CD14-positive monocyte (primary cell): Measurements from ENCODE around the gene SRSF4. TPM values are rescaled to one million over a fixed set of nuclear protein-coding genes. Genes with fewer than 3 reads are reported as not detected.

Experiments used
- DNase-seq, 3 donors: peaks; one replicate each; pipeline ENCODE4 v3.0.0-alpha.2; 2011 to 2022
- H2AFZ ChIP-seq: 2 replicates; pipeline ENCODE4 v1.6.0; 2012; ENCODE audit warnings: mild to moderate bottlenecking, low read depth, low read length, inconsistent platforms; ENCODE audit not compliant: insufficient read depth, poor library complexity, severe bottlenecking
- H3K27ac ChIP-seq, 2 donors: 1 replicate in 1 of 2; 2 replicates in 1 of 2; pipeline ENCODE4 v1.5.1; 2012 to 2013; ENCODE audit warnings: low read length in 2 of 2, control low read depth in 1 of 2, inconsistent platforms in 1 of 2, low read depth in 1 of 2, mild to moderate bottlenecking in 1 of 2
- H3K27me3 ChIP-seq, 2 donors: one replicate each; pipeline versions ENCODE4 v1.6.0 to v1.6.1; 2011 to 2013; ENCODE audit warnings: low read length in 2 of 2; ENCODE audit not compliant: control insufficient read depth in 2 of 2, insufficient read depth in 2 of 2
- H3K36me3 ChIP-seq, 2 donors: replicated peaks in 1 of 2; 1 replicate in 1 of 2; 2 replicates in 1 of 2; pipeline versions ENCODE4 v1.5.1 to v1.6.1; 2012 to 2013; ENCODE audit warnings: low read length in 2 of 2, control low read depth in 1 of 2, inconsistent platforms in 1 of 2, mild to moderate bottlenecking in 1 of 2; ENCODE audit not compliant: insufficient read depth in 2 of 2, control insufficient read depth in 1 of 2
- H3K4me1 ChIP-seq, 2 donors: 1 replicate in 1 of 2; 2 replicates in 1 of 2; pipeline versions ENCODE4 v1.5.1 to v1.6.1; 2012 to 2013; ENCODE audit warnings: low read length in 2 of 2, control low read depth in 1 of 2, inconsistent platforms in 1 of 2, mild to moderate bottlenecking in 1 of 2, moderate library complexity in 1 of 2; ENCODE audit not compliant: insufficient read depth in 2 of 2, control insufficient read depth in 1 of 2
- H3K4me2 ChIP-seq: replicated peaks from 2 replicates; pipeline ENCODE3; 2012; ENCODE audit warnings: low read length, moderate library complexity, mild to moderate bottlenecking; ENCODE audit not compliant: poor library complexity, severe bottlenecking; ENCODE audit errors: extremely low read depth
- H3K4me3 ChIP-seq, 3 experiments: fragments of 200-600 bp in 1 of 3; sonication (generic) in 1 of 3; replicated peaks in 1 of 3; 1 replicate in 2 of 3; 2 replicates in 1 of 3; pipeline ENCODE4 v1.5.1; 2011 to 2013; ENCODE audit warnings: low read length in 3 of 3, mild to moderate bottlenecking in 3 of 3, control low read depth in 2 of 3, low read depth in 2 of 3, inconsistent platforms in 1 of 3, moderate library complexity in 1 of 3
- H3K79me2 ChIP-seq: 2 replicates; pipeline ENCODE4 v1.6.0; 2012; ENCODE audit warnings: mild to moderate bottlenecking, control low read depth, inconsistent platforms, low read length, moderate library complexity; ENCODE audit not compliant: insufficient read depth
- H3K9ac ChIP-seq: 2 replicates; pipeline ENCODE4 v1.6.0; 2017; ENCODE audit warnings: low read length, mild to moderate bottlenecking; ENCODE audit not compliant: insufficient read depth, poor library complexity, severe bottlenecking
- H3K9me3 ChIP-seq, 2 donors: replicated peaks in 1 of 2; 1 replicate in 1 of 2; 2 replicates in 1 of 2; pipeline versions ENCODE4 v1.5.1 to v1.6.1; 2012 to 2013; ENCODE audit warnings: low read length in 2 of 2, control low read depth in 1 of 2; ENCODE audit not compliant: control insufficient read depth in 1 of 2, insufficient read depth in 1 of 2
- H4K20me1 ChIP-seq: 2 replicates; pipeline ENCODE4 v1.6.0; 2012; ENCODE audit warnings: mild to moderate bottlenecking, low read length, control low read depth, moderate library complexity; ENCODE audit not compliant: insufficient read depth
- H3K27ac Mint-ChIP-seq, 7 donors: one replicate each; pipeline ENCODE4 v1.8.0; 2020; ENCODE audit warnings: mild to moderate bottlenecking in 7 of 7, mixed read lengths in 7 of 7, moderate library complexity in 6 of 7, inconsistent platforms in 2 of 7
- H3K27me3 Mint-ChIP-seq, 3 donors: one replicate each; pipeline ENCODE4 v1.8.0; 2021 to 2022; ENCODE audit warnings: low read depth in 3 of 3, mild to moderate bottlenecking in 3 of 3, mixed read lengths in 3 of 3, moderate library complexity in 3 of 3, inconsistent platforms in 1 of 3
- H3K36me3 Mint-ChIP-seq, 2 donors: one replicate each; pipeline ENCODE4 v1.8.0; 2020; ENCODE audit warnings: mixed read lengths in 2 of 2, inconsistent platforms in 1 of 2, mild to moderate bottlenecking in 1 of 2
- H3K4me1 Mint-ChIP-seq: one replicate; pipeline ENCODE4 v1.8.0; 2020; ENCODE audit warnings: mild to moderate bottlenecking, mixed read lengths
- H3K4me3 Mint-ChIP-seq, 2 donors: one replicate each; pipeline ENCODE4 v1.8.0; 2020; ENCODE audit warnings: mild to moderate bottlenecking in 2 of 2, mixed read lengths in 2 of 2, moderate library complexity in 1 of 2
- H3K9me3 Mint-ChIP-seq, 7 donors: one replicate each; pipeline ENCODE4 v1.8.0; 2020 to 2022; ENCODE audit warnings: mixed read lengths in 7 of 7, mild to moderate bottlenecking in 6 of 7, moderate library complexity in 6 of 7, inconsistent platforms in 2 of 7
- WGBS: methylation state at CpG from one replicate; pipeline ENCODE4 v1.1.5; 2013; ENCODE audit warnings: missing lambda C conversion rate; ENCODE audit not compliant: insufficient coverage; 5-methylcytosine and 5-hydroxymethylcytosine counted together
- intact Hi-C, 2 donors: fragments of 100-400 bp; cut with micrococcal nuclease; formaldehyde crosslinking; loops; one replicate each; pipeline versions ENCODE4 v1.15.0 to v1.15.1; 2023
- polyA plus RNA-seq, 3 donors: library from polyadenylated mRNA; depleted of rRNA in 1 of 3; unstranded in 2 of 3; stranded (reverse) in 1 of 3; fragments of 300-500 nt in 2 of 3; fragments of >200 nt in 1 of 3; fragmentation: Illumina TruSeq in 2 of 3; gene quantifications; 1 replicate in 2 of 3; 2 replicates in 1 of 3; pipeline ENCODE4 v1.2.3, GENCODE V29; 2012 to 2021
- TF ChIP-seq, protein P1 (sequence below): fragments of 200-600 bp; IDR thresholded peaks from one replicate; pipeline ENCODE4 v1.8.0; 2022; ENCODE audit warnings: antibody characterized with exemption, mild to moderate bottlenecking

The SRSF4 gene
- polyA plus RNA-seq, 3 donors: 38.4 to 66.8 (median 55.5) TPM

DNA sequence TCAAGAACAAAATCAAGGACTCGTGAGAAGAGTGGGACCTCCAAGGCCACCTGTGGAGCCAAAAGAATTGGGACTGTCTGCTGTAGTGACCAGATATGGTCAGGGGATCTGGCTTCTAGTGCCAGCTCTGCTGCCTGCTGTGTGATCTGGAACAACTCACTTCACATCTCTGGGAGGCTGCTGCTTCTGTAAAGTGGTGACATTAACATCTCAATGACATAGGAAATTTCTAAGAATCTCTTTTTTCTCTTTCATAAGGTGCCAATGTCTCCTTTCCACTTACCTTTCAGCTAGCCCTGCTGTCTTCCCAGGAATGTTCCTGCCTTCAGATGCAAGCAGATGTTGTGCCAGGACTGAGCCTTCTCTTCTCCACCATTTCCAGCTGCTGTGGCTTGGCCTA is 5.0 kb upstream of the SRSF4 start:
- DNase-seq: no peak
- H3K4me3 ChIP-seq: no peak overlapping the region
- TF ChIP-seq, protein P1, sequence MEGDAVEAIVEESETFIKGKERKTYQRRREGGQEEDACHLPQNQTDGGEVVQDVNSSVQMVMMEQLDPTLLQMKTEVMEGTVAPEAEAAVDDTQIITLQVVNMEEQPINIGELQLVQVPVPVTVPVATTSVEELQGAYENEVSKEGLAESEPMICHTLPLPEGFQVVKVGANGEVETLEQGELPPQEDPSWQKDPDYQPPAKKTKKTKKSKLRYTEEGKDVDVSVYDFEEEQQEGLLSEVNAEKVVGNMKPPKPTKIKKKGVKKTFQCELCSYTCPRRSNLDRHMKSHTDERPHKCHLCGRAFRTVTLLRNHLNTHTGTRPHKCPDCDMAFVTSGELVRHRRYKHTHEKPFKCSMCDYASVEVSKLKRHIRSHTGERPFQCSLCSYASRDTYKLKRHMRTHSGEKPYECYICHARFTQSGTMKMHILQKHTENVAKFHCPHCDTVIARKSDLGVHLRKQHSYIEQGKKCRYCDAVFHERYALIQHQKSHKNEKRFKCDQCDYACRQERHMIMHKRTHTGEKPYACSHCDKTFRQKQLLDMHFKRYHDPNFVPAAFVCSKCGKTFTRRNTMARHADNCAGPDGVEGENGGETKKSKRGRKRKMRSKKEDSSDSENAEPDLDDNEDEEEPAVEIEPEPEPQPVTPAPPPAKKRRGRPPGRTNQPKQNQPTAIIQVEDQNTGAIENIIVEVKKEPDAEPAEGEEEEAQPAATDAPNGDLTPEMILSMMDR: no peak
- no peak overlapping the region for H3K9ac ChIP-seq
- H3K4me1 ChIP-seq: peaks cover 4 to 12% of the 10 kb centered on the region in 2 donors
- no peaks in the 10 kb centered on the region for H3K27me3 ChIP-seq
- H3K9me3 ChIP-seq: no peaks in the 10 kb centered on the region
- no peak overlapping the region for H3K4me2 ChIP-seq
- H3K27ac Mint-ChIP-seq: peak overlapping the region in 1 of 7 donors; percentile 22
- H3K27me3 Mint-ChIP-seq: peaks cover 0 to 4% (median 3%) of the 10 kb centered on the region in 3 donors
- H3K4me1 Mint-ChIP-seq: peaks cover 13% of the 10 kb centered on the region
- no peak overlapping the region for H3K4me3 Mint-ChIP-seq
- H3K36me3 ChIP-seq: no peaks in the 10 kb centered on the region
- H3K27ac ChIP-seq: no peak overlapping the region
- H3K36me3 Mint-ChIP-seq: no peaks in the 10 kb centered on the region
- peaks cover 0 to 5% (median 0%) of the 10 kb centered on the region in 7 donors for H3K9me3 Mint-ChIP-seq
- no peaks in the 10 kb centered on the region for H4K20me1 ChIP-seq
- H2AFZ ChIP-seq: no peak overlapping the region
- intact Hi-C loops: loop anchor here in 1 of 2 donors (10.0 kb wide), 1 partner anchor 542 kb away; the partner anchor contains the start of genes RNU11 and TAF12
- no peaks in the 10 kb centered on the region for H3K79me2 ChIP-seq
- 100% methylated on average over 1 of the region's 1 CpG for WGBS

DNA sequence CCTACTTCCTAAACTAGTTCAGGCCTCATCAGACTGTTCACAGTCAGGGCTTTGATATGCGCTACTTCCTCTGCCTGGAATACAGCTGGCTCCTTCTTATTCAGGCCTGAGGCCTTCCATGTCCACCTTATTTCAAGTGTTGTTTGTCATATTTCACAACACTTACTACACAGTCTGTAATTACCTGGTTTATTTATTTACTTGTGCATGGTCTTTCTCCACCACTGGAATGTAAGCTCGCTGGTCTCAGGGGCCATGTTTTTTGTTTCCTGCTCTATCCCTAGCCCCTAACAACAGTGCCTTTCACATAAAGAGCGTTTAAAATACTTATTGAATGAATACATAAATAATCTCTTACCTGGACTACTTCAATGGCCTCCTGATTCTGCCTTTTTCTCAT is 4.6 kb upstream of the SRSF4 start:
- 100% methylated on average over 1 of the region's 3 CpGs for WGBS
- H3K79me2 ChIP-seq: peaks cover 4% of the 10 kb centered on the region
- H3K27me3 Mint-ChIP-seq: peaks cover 0 to 4% (median 3%) of the 10 kb centered on the region in 3 donors
- H3K36me3 ChIP-seq: no peaks in the 10 kb centered on the region
- H3K4me3 ChIP-seq: no peak overlapping the region
- no peak overlapping the region for H3K27ac Mint-ChIP-seq
- TF ChIP-seq, protein P1: no peak
- H4K20me1 ChIP-seq: peaks cover under 1% of the 10 kb centered on the region
- no peak overlapping the region for H3K9ac ChIP-seq
- no peaks in the 10 kb centered on the region for H3K27me3 ChIP-seq
- no peak overlapping the region for H2AFZ ChIP-seq
- no peak overlapping the region for H3K4me3 Mint-ChIP-seq
- no peaks in the 10 kb centered on the region for H3K36me3 Mint-ChIP-seq
- peaks cover 0 to 5% (median 0%) of the 10 kb centered on the region in 7 donors for H3K9me3 Mint-ChIP-seq
- H3K4me1 Mint-ChIP-seq: peaks cover 13% of the 10 kb centered on the region
- H3K9me3 ChIP-seq: no peaks in the 10 kb centered on the region
- peaks cover 4 to 12% of the 10 kb centered on the region in 2 donors for H3K4me1 ChIP-seq
- no peak for DNase-seq
- no peak overlapping the region for H3K4me2 ChIP-seq
- intact Hi-C loops: loop anchor here in 1 of 2 donors (10.0 kb wide), 1 partner anchor 541 kb away; the partner anchor contains the start of genes RNU11 and TAF12
- no peak overlapping the region for H3K27ac ChIP-seq
